Tibial artery (tissue), 4 donors: ENCODE results near the gene SPDYE4.

ENCODE experiments used
- DNase-seq, 2 donors: peaks; one replicate each; pipeline ENCODE4 v3.0.0-alpha.2; 2019
- H3K27ac ChIP-seq, 2 donors: fragments of 200-600 bp; sonication (generic) in 1 of 2; 1 replicate in 1 of 2; 2 replicates in 1 of 2; pipeline ENCODE4 v1.5.1; 2018 to 2019; ENCODE audit warnings: mild to moderate bottlenecking in 1 of 2
- H3K27me3 ChIP-seq, 2 donors: fragments of 200-600 bp; sonication (generic) in 1 of 2; one replicate each; pipeline versions ENCODE4 v1.5.1 to v1.6.0; 2016 to 2019
- H3K36me3 ChIP-seq, 3 donors: fragments of 200-600 bp; sonication (generic) in 2 of 3; one replicate each; pipeline ENCODE4 v1.5.1; 2016 to 2019; ENCODE audit warnings: mild to moderate bottlenecking in 2 of 3
- H3K4me1 ChIP-seq, 4 donors: fragments of 200-600 bp; sonication (generic) in 2 of 4; 1 replicate in 3 of 4; 2 replicates in 1 of 4; pipeline ENCODE4 v1.5.1; 2016 to 2019
- H3K4me3 ChIP-seq, 2 donors: fragments of 200-600 bp; sonication (generic) in 1 of 2; 1 replicate in 1 of 2; 2 replicates in 1 of 2; pipeline ENCODE4 v1.5.1; 2018 to 2019; ENCODE audit warnings: mild to moderate bottlenecking in 2 of 2
- H3K9me3 ChIP-seq, 3 donors: fragments of 200-600 bp; sonication (generic) in 1 of 3; one replicate each; pipeline ENCODE4 v1.5.1; 2016 to 2019
- CTCF ChIP-seq, 2 experiments: fragments of 200-600 bp in 1 of 2; fragments of 450-650 bp in 1 of 2; IDR thresholded peaks; one replicate each; pipeline ENCODE4 v1.5.1; 2017 to 2019; ENCODE audit warnings: antibody characterized with exemption in 2 of 2, mild to moderate bottlenecking in 1 of 2, moderate library complexity in 1 of 2
- intact Hi-C: fragments of 100-400 bp; cut with DNase I; formaldehyde crosslinking; loops from one replicate; pipeline ENCODE4 v1.15.0; 2023; ENCODE audit warnings: low total_unique reads

SPDYE4 gene

DNA sequence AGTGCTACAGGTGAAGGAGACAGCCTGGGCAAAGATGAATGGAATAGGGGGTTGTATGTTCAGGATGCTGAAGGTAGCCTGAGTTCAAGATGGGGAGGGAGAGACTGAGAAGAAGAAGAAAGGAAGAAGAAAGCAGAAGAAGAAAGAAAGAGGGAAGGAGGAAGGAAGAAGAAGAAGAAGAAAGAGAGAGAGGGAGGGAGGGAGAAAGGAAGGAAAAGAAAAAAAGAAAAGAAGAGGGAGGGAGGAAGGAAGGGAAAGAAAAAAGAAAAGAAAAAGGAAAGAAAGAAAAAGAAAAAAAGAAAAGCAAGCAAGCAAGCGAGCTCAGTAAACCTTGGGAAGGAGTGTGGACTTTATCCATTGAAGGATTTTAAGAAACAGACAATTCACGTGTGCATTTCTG lies 21.6 kb downstream of the SPDYE4 start:
- DNase-seq, result no peak
- H3K9me3 ChIP-seq, result no peaks in the 10 kb centered on the region
- peaks cover 0 to 8% (median 6%) of the 10 kb centered on the region in 4 donors for H3K4me1 ChIP-seq
- TF ChIP-seq CTCF (IDR thresholded peaks at IDR 0.05), result no peak
- H3K36me3 ChIP-seq, result no peaks in the 10 kb centered on the region
- no peaks in the 10 kb centered on the region for H3K27me3 ChIP-seq
- H3K27ac ChIP-seq, result no peak overlapping the region
- intact Hi-C loops, result no loop called here
- H3K4me3 ChIP-seq, result no peak overlapping the region

DNA sequence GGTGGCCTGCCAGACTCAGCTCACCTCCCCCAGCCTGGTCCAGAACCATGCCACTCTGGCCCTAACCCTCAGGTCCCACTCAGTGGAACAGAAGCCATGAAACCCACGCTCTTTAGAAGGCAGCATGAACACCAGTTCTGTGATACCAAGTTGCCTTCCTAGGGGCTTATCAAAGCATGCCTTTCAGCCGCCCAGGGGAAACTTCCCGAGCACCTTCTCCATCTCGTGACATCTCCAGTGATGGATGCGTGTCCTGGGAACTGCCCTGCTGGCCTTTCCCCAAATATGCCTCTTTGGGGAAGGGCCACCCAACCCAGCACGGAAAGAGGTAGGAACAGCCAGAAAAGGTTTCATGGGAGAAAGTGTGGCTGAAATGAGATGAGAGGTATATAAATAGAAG lies 22.0 kb downstream of the SPDYE4 start:
- no peaks in the 10 kb centered on the region for H3K36me3 ChIP-seq
- no peak overlapping the region for H3K27ac ChIP-seq
- no peaks in the 10 kb centered on the region for H3K27me3 ChIP-seq
- peaks cover 0 to 8% (median 6%) of the 10 kb centered on the region in 4 donors for H3K4me1 ChIP-seq
- DNase-seq, result peak in 1 of 2 donors; percentile 20
- no peak for TF ChIP-seq CTCF (IDR thresholded peaks at IDR 0.05)
- intact Hi-C loops, result no loop called here
- H3K9me3 ChIP-seq, result no peaks in the 10 kb centered on the region
- H3K4me3 ChIP-seq, result no peak overlapping the region

DNA sequence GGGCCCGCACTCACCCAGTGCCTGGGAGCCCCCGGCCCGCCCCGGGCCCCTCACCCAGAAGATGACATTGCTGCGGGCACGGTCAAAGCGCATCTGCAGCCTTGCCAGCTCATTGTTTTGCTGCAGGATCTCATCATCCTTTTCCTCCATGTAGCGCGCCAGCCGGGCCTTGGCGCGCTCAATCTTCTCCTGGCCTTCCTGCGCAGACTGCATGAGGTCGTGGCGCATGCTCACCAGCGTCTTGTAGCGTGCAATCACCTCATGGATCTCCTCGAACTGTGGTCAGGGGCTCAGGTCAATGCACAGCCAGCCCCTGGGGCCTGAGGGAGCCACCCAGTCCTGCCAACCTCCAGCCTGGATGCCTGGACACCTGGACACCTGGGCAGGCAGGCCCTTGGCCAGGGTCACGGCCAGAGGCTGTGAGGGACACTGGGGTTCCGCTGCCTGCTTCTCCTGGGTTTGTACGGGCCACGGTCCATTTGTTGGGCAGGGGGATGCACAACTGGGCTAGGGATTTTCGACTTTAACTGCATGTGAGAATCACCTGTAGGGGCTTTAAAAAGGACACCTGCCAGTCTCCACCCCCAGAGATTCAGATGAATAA lies 22.9 kb downstream of the SPDYE4 start:
- H3K4me3 ChIP-seq, result no peak overlapping the region
- TF ChIP-seq CTCF (IDR thresholded peaks at IDR 0.05), result no peak
- H3K36me3 ChIP-seq, result no peaks in the 10 kb centered on the region
- H3K27me3 ChIP-seq, result no peaks in the 10 kb centered on the region
- H3K4me1 ChIP-seq, result peaks cover 0 to 8% (median 6%) of the 10 kb centered on the region in 4 donors
- intact Hi-C loops, result no loop called here
- H3K27ac ChIP-seq, result no peak overlapping the region
- peak in 1 of 2 donors; percentile 55 for DNase-seq
- no peaks in the 10 kb centered on the region for H3K9me3 ChIP-seq

GRCh38 chr17:8734876-8735275 lies 23.5 kb downstream of the SPDYE4 start:
- peak in 1 of 2 donors; percentile 51 for DNase-seq
- TF ChIP-seq CTCF (IDR thresholded peaks at IDR 0.05), result no peak
- intact Hi-C loops, result loop anchor here (5.0 kb wide), 1 partner anchor 78 kb away; no protein-coding TSS in a partner anchor
- H3K9me3 ChIP-seq, result no peaks in the 10 kb centered on the region
- H3K36me3 ChIP-seq, result no peaks in the 10 kb centered on the region
- H3K4me1 ChIP-seq, result peaks cover 0 to 8% (median 6%) of the 10 kb centered on the region in 4 donors
- no peak overlapping the region for H3K4me3 ChIP-seq
- no peak overlapping the region for H3K27ac ChIP-seq
- H3K27me3 ChIP-seq, result no peaks in the 10 kb centered on the region

- peak in 1 of 2 donors; percentile 28 for DNase-seq
- Histone ChIP-seq H3K36me3 (no peaks in the 10 kb centered on the region), H3K9me3 (no peaks in the 10 kb centered on the region), H3K4me1 (peaks cover 0 to 8% (median 6%) of the 10 kb centered on the region in 4 donors), H3K27me3 (no peaks in the 10 kb centered on the region), H3K27ac (peak overlapping the region; percentile 44 to 54), H3K4me3 (no peak overlapping the region)
- intact Hi-C loops, result loop anchor here (5.0 kb wide), 1 partner anchor 75 kb away; no protein-coding TSS in a partner anchor
- TF ChIP-seq CTCF (IDR thresholded peaks at IDR 0.05), result no peak
Observed at GRCh38 chr17:8732406-8733085, 25.8 kb downstream of the SPDYE4 start.
